NCI-H1930 (cell line): ENCODE measurements around the gene RABGGTA.

Experiments
- DNase-seq, 2 experiments: peaks; one replicate each; lab custom pipeline; 2025; lab: John Stamatoyannopoulos, UW

The RABGGTA gene, protein sequence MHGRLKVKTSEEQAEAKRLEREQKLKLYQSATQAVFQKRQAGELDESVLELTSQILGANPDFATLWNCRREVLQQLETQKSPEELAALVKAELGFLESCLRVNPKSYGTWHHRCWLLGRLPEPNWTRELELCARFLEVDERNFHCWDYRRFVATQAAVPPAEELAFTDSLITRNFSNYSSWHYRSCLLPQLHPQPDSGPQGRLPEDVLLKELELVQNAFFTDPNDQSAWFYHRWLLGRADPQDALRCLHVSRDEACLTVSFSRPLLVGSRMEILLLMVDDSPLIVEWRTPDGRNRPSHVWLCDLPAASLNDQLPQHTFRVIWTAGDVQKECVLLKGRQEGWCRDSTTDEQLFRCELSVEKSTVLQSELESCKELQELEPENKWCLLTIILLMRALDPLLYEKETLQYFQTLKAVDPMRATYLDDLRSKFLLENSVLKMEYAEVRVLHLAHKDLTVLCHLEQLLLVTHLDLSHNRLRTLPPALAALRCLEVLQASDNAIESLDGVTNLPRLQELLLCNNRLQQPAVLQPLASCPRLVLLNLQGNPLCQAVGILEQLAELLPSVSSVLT

DNA sequence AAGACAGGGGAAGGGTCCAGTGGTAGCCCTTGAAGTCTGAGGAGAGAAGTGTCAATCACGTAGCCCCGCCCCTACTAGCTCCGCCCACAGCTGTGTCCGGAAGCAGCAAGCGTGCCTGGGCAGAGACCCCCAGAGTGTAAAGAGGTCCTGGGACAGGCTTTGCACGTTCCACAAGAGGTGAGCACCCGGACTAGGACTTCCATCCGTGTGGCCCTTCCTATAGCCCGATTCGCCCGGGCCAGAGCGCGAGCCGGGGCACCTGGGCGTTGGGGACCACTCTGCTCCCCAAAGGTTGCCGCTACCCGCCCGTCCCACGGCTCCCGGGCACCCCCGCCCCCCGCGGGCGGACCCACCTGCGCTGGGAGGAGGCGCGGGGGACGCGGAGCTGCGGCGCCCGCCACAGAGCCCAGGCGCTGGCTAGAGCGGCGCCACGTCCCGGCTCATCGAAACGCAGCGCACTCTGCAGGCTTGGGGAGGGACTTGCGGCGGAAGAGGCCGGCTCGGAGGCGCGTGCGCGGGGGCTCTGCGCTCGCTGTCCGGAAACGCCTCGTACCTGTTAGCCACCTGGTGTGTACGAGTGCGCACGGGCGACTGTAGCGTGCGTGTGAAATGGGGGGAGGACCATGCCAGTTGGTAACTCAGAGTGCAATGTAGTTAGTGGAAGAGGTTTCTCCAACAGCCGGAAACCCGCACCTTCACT, at the start of gene RABGGTA:
Gene RABGGTA (minus strand): TSS at position 464 of the 700 bp plus-strand sequence. CDS start 482 bp downstream, outside the sequence.
- peak; percentile 87 to 95 for DNase-seq

GRCh38 chr14:24317141-24317928, 45.9 kb upstream of the RABGGTA start:
- DNase-seq, result no peak

GRCh38 chr14:24316597-24316950, 45.2 kb upstream of the RABGGTA start:
- no peak for DNase-seq

DNA sequence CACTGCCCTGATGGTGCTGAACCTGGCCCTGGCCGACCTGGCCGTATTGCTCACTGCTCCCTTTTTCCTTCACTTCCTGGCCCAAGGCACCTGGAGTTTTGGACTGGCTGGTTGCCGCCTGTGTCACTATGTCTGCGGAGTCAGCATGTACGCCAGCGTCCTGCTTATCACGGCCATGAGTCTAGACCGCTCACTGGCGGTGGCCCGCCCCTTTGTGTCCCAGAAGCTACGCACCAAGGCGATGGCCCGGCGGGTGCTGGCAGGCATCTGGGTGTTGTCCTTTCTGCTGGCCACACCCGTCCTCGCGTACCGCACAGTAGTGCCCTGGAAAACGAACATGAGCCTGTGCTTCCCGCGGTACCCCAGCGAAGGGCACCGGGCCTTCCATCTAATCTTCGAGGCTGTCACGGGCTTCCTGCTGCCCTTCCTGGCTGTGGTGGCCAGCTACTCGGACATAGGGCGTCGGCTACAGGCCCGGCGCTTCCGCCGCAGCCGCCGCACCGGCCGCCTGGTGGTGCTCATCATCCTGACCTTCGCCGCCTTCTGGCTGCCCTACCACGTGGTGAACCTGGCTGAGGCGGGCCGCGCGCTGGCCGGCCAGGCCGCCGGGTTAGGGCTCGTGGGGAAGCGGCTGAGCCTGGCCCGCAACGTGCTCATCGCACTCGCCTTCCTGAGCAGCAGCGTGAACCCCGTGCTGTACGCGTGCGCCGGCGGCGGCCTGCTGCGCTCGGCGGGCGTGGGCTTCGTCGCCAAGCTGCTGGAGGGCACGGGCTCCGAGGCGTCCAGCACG, 44.6 kb upstream of the RABGGTA start:
- DNase-seq, result no peak

GRCh38 chr14:24315243-24315806, 43.9 kb upstream of the RABGGTA start:
- DNase-seq, result no peak

DNA sequence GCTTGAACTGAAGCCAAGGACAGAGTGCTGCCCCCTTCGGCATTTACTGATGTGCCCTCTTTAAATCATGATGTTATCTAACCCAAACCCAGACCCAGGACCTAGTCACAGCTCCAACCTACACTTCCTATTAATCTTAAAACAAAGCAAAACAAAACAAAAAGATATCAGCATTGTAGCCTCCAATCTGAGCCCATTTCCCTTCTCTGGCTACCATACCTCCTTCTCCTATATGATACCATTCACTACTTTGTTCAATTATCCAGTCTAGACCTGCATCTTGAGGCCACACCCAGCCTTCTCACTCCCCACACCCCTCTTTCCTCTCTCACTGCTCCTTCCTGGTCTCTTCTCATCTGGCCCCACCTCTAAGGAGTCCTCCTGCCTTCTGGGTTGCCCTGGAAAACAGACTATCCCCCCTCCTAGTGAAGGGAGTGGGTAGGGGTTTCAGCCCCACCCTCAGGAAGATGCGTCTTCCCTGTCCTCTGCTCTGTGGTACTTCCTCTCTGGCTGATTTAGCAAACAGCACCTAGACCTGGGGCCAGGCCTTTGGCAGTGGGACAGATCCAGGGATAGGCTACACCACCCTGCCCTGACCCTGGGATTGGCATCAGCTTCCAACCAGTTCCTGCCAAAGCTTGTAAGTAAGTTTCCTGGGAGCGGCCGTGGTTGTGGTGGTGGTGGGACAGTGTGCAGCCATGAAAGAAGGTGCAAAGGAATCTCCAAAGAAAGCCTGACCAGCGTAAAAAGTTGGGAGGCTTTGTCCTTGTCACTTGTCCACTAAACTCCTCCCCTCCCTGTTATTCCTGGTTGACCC, 43.2 kb upstream of the RABGGTA start:
- DNase-seq, result no peak

- DNase-seq, result no peak
Measured at GRCh38 chr14:24313913-24314312, 42.5 kb upstream of the RABGGTA start.

- no peak for DNase-seq
Measured at GRCh38 chr14:24312736-24313507, 41.5 kb upstream of the RABGGTA start.

DNA sequence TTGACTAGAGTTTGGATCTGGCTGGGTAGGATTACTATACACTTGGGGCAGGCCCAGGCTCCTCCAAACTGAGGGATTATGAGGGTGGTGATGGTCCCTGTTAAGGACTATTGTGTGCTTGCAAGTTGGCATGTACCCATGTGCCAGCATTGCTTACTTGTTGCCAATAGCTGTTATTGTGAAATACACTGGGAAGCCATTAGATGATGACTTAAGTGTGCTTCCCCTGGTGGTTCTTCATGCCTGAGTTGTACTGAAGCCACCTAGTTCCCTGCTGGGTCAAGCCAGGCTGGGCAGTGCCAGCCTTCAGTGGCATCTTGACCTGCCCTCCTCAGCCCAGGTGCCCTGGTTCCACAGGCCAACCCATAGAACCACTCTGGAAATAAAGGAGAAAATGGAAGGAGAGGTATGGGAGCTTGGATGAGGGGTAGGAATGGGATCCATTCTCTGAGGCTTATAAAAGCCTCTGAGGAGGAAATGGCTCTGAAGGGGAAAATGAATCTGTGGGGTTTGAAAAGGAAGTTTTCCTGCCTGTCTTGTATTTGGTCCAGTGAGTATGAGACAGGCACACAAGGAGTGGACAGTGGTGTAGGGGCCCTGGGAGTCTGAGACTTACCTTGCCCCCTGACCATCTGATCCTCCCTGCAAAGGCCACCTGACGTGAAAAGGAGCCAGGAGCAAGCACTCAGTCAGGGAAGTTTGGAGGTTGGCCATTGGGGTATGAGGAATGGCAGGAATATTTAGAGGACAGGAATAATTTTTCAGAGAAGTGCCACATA, 40.6 kb upstream of the RABGGTA start:
- no peak for DNase-seq

GRCh38 chr14:24310646-24311604, 39.5 kb upstream of the RABGGTA start, which contains the start of gene LTB4R:
Gene LTB4R (plus strand): TSS chr14:24311502. CDS start chr14:24315652, 4,150 bp downstream.
- peak in 1 of 2 experiments; percentile 40 for DNase-seq

- DNase-seq, result no peak
Measured at GRCh38 chr14:24310265-24310645, 38.9 kb upstream of the RABGGTA start.

- DNase-seq, result no peak
Measured at GRCh38 chr14:24309538-24310264, 38.3 kb upstream of the RABGGTA start, which contains the start of gene LTB4R2. Gene LTB4R2 (plus strand): TSS chr14:24310140. CDS start chr14:24310665, 525 bp downstream.

- DNase-seq, result no peak
Measured at GRCh38 chr14:24308342-24309124, 37.1 kb upstream of the RABGGTA start.

GRCh38 chr14:24307575-24308341, 36.4 kb upstream of the RABGGTA start, which contains the start of gene CIDEB:
Gene CIDEB (minus strand): TSS chr14:24307977. CDS start chr14:24307858, 119 bp downstream.
- peak in 1 of 2 experiments; percentile 29 for DNase-seq

GRCh38 chr14:24307156-24307574, 35.8 kb upstream of the RABGGTA start:
- no peak for DNase-seq
